SH-SY5Y (cell line): ENCODE measurements around the gene LLGL1.

ENCODE experiments used
- GATA2 ChIP-seq: IDR thresholded peaks from 2 replicates; pipeline ENCODE4 v1.6.1; 2011; ENCODE audit warnings: mild to moderate bottlenecking, low read depth, low read length
- GATA3 ChIP-seq: IDR thresholded peaks from 2 replicates; pipeline ENCODE4 v1.6.1; 2011; ENCODE audit warnings: low read depth, mild to moderate bottlenecking, low read length, moderate library complexity

DNA sequence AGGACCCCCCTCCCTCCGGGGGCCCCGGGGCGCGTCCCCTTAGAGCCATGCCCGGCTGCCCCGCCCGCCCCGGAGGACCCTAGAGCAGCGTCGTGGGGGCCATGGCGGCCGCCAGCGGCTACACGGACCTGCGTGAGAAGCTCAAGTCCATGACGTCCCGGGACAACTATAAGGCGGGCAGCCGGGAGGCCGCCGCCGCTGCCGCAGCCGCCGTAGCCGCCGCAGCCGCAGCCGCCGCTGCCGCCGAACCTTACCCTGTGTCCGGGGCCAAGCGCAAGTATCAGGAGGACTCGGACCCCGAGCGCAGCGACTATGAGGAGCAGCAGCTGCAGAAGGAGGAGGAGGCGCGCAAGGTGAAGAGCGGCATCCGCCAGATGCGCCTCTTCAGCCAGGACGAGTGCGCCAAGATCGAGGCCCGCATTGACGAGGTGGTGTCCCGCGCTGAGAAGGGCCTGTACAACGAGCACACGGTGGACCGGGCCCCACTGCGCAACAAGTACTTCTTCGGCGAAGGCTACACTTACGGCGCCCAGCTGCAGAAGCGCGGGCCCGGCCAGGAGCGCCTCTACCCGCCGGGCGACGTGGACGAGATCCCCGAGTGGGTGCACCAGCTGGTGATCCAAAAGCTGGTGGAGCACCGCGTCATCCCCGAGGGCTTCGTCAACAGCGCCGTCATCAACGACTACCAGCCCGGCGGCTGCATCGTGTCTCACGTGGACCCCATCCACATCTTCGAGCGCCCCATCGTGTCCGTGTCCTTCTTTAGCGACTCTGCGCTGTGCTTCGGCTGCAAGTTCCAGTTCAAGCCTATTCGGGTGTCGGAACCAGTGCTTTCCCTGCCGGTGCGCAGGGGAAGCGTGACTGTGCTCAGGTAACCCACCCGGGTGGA, 41.0 kb upstream of the LLGL1 start:
- TF ChIP-seq GATA2 (no peak), GATA3 (no peak)
